ENCODE data around the gene XXYLT1. TPM values are rescaled to one million over a fixed set of nuclear protein-coding genes. Genes with fewer than 3 reads are reported as not detected.

XXYLT1 gene
- total and polyA plus RNA-seq, 9 donors, result 17.2 to 30.7 (median 23.9) TPM

- H3K4me3 ChIP-seq (ENCODE audit: low read length), result no peak overlapping the region
- peaks cover 7% of the 10 kb centered on the region for H3K4me1 ChIP-seq (ENCODE audit: control insufficient read depth, insufficient read depth, low read length)
- H3K27ac ChIP-seq (ENCODE audit: low read length), result no peak overlapping the region
- peaks cover 9% of the 10 kb centered on the region for H3K9me3 ChIP-seq (replicated peaks; ENCODE audit: control insufficient read depth, low read depth, low read length)
- 91% methylated on average over 3 of the region's 10 CpGs for WGBS (ENCODE audit: insufficient coverage)
- H3K27me3 ChIP-seq (ENCODE audit: control insufficient read depth, insufficient read depth, low read length), result no peaks in the 10 kb centered on the region
- DNase-seq, result no peak
- no peaks in the 10 kb centered on the region for H3K36me3 ChIP-seq (ENCODE audit: control insufficient read depth, insufficient read depth, low read length)
Observed at GRCh38 chr3:195142519-195142918, 128.4 kb downstream of the XXYLT1 start.

- Histone ChIP-seq H3K36me3 (ENCODE audit: control insufficient read depth, insufficient read depth, low read length) (no peaks in the 10 kb centered on the region), H3K4me3 (ENCODE audit: low read length) (no peak overlapping the region), H3K9me3 (replicated peaks; ENCODE audit: control insufficient read depth, low read depth, low read length) (peaks cover 9% of the 10 kb centered on the region), H3K27ac (ENCODE audit: low read length) (no peak overlapping the region), H3K4me1 (ENCODE audit: control insufficient read depth, insufficient read depth, low read length) (peaks cover 7% of the 10 kb centered on the region), H3K27me3 (ENCODE audit: control insufficient read depth, insufficient read depth, low read length) (no peaks in the 10 kb centered on the region)
- DNase-seq, result no peak
- WGBS (ENCODE audit: insufficient coverage), result 87% methylated on average over 6 of the region's 12 CpGs
Observed at GRCh38 chr3:195140816-195141793, 129.9 kb downstream of the XXYLT1 start.

GRCh38 chr3:195140410-195140809, 130.5 kb downstream of the XXYLT1 start:
- DNase-seq, result no peak
- H3K36me3 ChIP-seq (ENCODE audit: control insufficient read depth, insufficient read depth, low read length), result no peaks in the 10 kb centered on the region
- peaks cover 7% of the 10 kb centered on the region for H3K4me1 ChIP-seq (ENCODE audit: control insufficient read depth, insufficient read depth, low read length)
- no CpG with 5 or more reads among the region's 1 CpG for WGBS (ENCODE audit: insufficient coverage)
- H3K27ac ChIP-seq (ENCODE audit: low read length), result no peak overlapping the region
- H3K9me3 ChIP-seq (replicated peaks; ENCODE audit: control insufficient read depth, low read depth, low read length), result peaks cover 9% of the 10 kb centered on the region
- no peaks in the 10 kb centered on the region for H3K27me3 ChIP-seq (ENCODE audit: control insufficient read depth, insufficient read depth, low read length)
- no peak overlapping the region for H3K4me3 ChIP-seq (ENCODE audit: low read length)

GRCh38 chr3:195139876-195140240, 131.1 kb downstream of the XXYLT1 start:
- WGBS (ENCODE audit: insufficient coverage), result 95% methylated on average over 4 of the region's 4 CpGs
- Histone ChIP-seq H3K4me1 (ENCODE audit: control insufficient read depth, insufficient read depth, low read length) (peaks cover 7% of the 10 kb centered on the region), H3K9me3 (replicated peaks; ENCODE audit: control insufficient read depth, low read depth, low read length) (peaks cover 9% of the 10 kb centered on the region), H3K36me3 (ENCODE audit: control insufficient read depth, insufficient read depth, low read length) (no peaks in the 10 kb centered on the region), H3K4me3 (ENCODE audit: low read length) (no peak overlapping the region), H3K27ac (ENCODE audit: low read length) (no peak overlapping the region), H3K27me3 (ENCODE audit: control insufficient read depth, insufficient read depth, low read length) (no peaks in the 10 kb centered on the region)
- no peak for DNase-seq

- Histone ChIP-seq H3K27me3 (ENCODE audit: control insufficient read depth, insufficient read depth, low read length) (no peaks in the 10 kb centered on the region), H3K36me3 (ENCODE audit: control insufficient read depth, insufficient read depth, low read length) (no peaks in the 10 kb centered on the region), H3K4me1 (ENCODE audit: control insufficient read depth, insufficient read depth, low read length) (peaks cover 12% of the 10 kb centered on the region), H3K27ac (ENCODE audit: low read length) (peak overlapping the region; percentile 17), H3K4me3 (ENCODE audit: low read length) (no peak overlapping the region), H3K9me3 (replicated peaks; ENCODE audit: control insufficient read depth, low read depth, low read length) (peaks cover 9% of the 10 kb centered on the region)
- WGBS (ENCODE audit: insufficient coverage), result 29% methylated on average over 10 of the region's 13 CpGs
- peak; percentile 39 for DNase-seq
Observed at GRCh38 chr3:195139091-195139875, 131.7 kb downstream of the XXYLT1 start.

GRCh38 chr3:195137638-195138588, 133.0 kb downstream of the XXYLT1 start:
- Histone ChIP-seq H3K36me3 (ENCODE audit: control insufficient read depth, insufficient read depth, low read length) (no peaks in the 10 kb centered on the region), H3K9me3 (replicated peaks; ENCODE audit: control insufficient read depth, low read depth, low read length) (peaks cover 9% of the 10 kb centered on the region), H3K4me1 (ENCODE audit: control insufficient read depth, insufficient read depth, low read length) (peaks cover 21% of the 10 kb centered on the region), H3K27me3 (ENCODE audit: control insufficient read depth, insufficient read depth, low read length) (no peaks in the 10 kb centered on the region), H3K27ac (ENCODE audit: low read length) (no peak overlapping the region), H3K4me3 (ENCODE audit: low read length) (no peak overlapping the region)
- WGBS (ENCODE audit: insufficient coverage), result 92% methylated on average over 5 of the region's 11 CpGs
- no peak for DNase-seq

GRCh38 chr3:195135917-195136316, 135.0 kb downstream of the XXYLT1 start:
- H3K36me3 ChIP-seq (ENCODE audit: control insufficient read depth, insufficient read depth, low read length), result no peaks in the 10 kb centered on the region
- H3K27ac ChIP-seq (ENCODE audit: low read length), result no peak overlapping the region
- H3K27me3 ChIP-seq (ENCODE audit: control insufficient read depth, insufficient read depth, low read length), result no peaks in the 10 kb centered on the region
- H3K9me3 ChIP-seq (replicated peaks; ENCODE audit: control insufficient read depth, low read depth, low read length), result peaks cover 6% of the 10 kb centered on the region
- H3K4me1 ChIP-seq (ENCODE audit: control insufficient read depth, insufficient read depth, low read length), result peaks cover 31% of the 10 kb centered on the region
- DNase-seq, result no peak
- H3K4me3 ChIP-seq (ENCODE audit: low read length), result no peak overlapping the region
- WGBS (ENCODE audit: insufficient coverage), result 40% methylated on average over 2 of the region's 8 CpGs

- H3K27ac ChIP-seq (ENCODE audit: low read length), result peak overlapping the region; percentile 38
- WGBS (ENCODE audit: insufficient coverage), result 84% methylated on average over 6 of the region's 6 CpGs
- H3K4me3 ChIP-seq (ENCODE audit: low read length), result no peak overlapping the region
- H3K4me1 ChIP-seq (ENCODE audit: control insufficient read depth, insufficient read depth, low read length), result peaks cover 32% of the 10 kb centered on the region
- no peaks in the 10 kb centered on the region for H3K9me3 ChIP-seq (replicated peaks; ENCODE audit: control insufficient read depth, low read depth, low read length)
- peak; percentile 43 for DNase-seq
- no peaks in the 10 kb centered on the region for H3K27me3 ChIP-seq (ENCODE audit: control insufficient read depth, insufficient read depth, low read length)
- H3K36me3 ChIP-seq (ENCODE audit: control insufficient read depth, insufficient read depth, low read length), result no peaks in the 10 kb centered on the region
Observed at GRCh38 chr3:195134431-195134830, 136.5 kb downstream of the XXYLT1 start.

- Histone ChIP-seq H3K27me3 (ENCODE audit: control insufficient read depth, insufficient read depth, low read length) (no peaks in the 10 kb centered on the region), H3K4me3 (ENCODE audit: low read length) (no peak overlapping the region), H3K4me1 (ENCODE audit: control insufficient read depth, insufficient read depth, low read length) (peaks cover 27% of the 10 kb centered on the region), H3K9me3 (replicated peaks; ENCODE audit: control insufficient read depth, low read depth, low read length) (no peaks in the 10 kb centered on the region), H3K36me3 (ENCODE audit: control insufficient read depth, insufficient read depth, low read length) (no peaks in the 10 kb centered on the region), H3K27ac (ENCODE audit: low read length) (peak overlapping the region; percentile 48)
- DNase-seq, result peak; percentile 91
- WGBS (ENCODE audit: insufficient coverage), result 53% methylated on average over 10 of the region's 12 CpGs
Observed at GRCh38 chr3:195133462-195133861, 137.5 kb downstream of the XXYLT1 start.

Measured in muscle of leg (tissue), 11 donors.